ENCODE data around the gene EPAS1.

DNA sequence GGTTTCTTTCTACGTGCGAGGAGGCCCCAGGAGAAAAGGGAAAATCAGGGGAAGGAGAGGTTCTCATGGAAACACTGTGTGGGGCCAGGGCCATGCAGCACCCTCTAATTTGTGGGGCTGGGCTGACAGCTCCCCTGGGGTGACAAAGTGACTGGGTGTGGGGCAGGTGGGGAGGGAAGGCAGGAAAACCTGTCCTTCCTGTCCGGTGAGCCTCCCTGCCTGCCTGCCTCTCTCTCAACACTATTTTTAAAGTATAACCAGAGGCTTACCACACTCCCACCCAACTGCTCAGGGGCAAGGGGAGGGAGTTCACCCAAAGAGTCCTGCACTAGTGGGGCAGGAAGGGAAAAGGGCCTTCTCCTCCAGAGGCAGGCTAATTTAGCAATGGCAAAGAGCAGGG is 10.5 kb upstream of the EPAS1 start:
- TF ChIP-seq, protein P1, sequence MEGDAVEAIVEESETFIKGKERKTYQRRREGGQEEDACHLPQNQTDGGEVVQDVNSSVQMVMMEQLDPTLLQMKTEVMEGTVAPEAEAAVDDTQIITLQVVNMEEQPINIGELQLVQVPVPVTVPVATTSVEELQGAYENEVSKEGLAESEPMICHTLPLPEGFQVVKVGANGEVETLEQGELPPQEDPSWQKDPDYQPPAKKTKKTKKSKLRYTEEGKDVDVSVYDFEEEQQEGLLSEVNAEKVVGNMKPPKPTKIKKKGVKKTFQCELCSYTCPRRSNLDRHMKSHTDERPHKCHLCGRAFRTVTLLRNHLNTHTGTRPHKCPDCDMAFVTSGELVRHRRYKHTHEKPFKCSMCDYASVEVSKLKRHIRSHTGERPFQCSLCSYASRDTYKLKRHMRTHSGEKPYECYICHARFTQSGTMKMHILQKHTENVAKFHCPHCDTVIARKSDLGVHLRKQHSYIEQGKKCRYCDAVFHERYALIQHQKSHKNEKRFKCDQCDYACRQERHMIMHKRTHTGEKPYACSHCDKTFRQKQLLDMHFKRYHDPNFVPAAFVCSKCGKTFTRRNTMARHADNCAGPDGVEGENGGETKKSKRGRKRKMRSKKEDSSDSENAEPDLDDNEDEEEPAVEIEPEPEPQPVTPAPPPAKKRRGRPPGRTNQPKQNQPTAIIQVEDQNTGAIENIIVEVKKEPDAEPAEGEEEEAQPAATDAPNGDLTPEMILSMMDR (IDR thresholded peaks at IDR 0.05), result no peak
- TF ChIP-seq POLR2AphosphoS5 (IDR thresholded peaks at IDR 0.05; ENCODE audit: low read depth, low read length) (no peak), TCF7L2 (IDR thresholded peaks at IDR 0.05; ENCODE audit: low read depth, low read length) (no peak)

Data from Panc1 (cell line).